ENCODE measurements around the gene GARIN5A.

GRCh38 chr19:50427318-50427925 lies 49.2 kb downstream of the GARIN5A start:
- TF ChIP-seq POLR2AphosphoS5 (IDR thresholded peaks at IDR 0.05; ENCODE audit: low read depth, low read length) (no peak), TAF1 (IDR thresholded peaks at IDR 0.05; ENCODE audit: borderline replicate concordance, low read depth, low read length) (no peak), POLR2A (IDR thresholded peaks at IDR 0.05; ENCODE audit: low read depth, low read length) (no peak)
